GM12865 (cell line): ENCODE data around the gene NUDT8.
"Not testable (repeated sequence)": the region's sequence is repeated elsewhere in the genome, so short reads cannot be mapped to it uniquely, and the experiment has no call there.

Experiments used
- DNase-seq: peaks from one replicate; pipeline ENCODE4 v3.0.0; 2010; ENCODE audit warnings: low read depth
- H3K4me3 ChIP-seq: 2 replicates; pipeline ENCODE4 v1.5.1; 2011; ENCODE audit warnings: mild to moderate bottlenecking, low read depth, low read length, control low read depth
- TF ChIP-seq, protein P1 (sequence below): IDR thresholded peaks from 2 replicates; pipeline ENCODE4 v1.5.1; 2011; ENCODE audit warnings: low read length, control low read depth, low read depth, inconsistent platforms; ENCODE audit not compliant: insufficient read depth; ENCODE audit errors: missing control alignments

The NUDT8 gene

DNA sequence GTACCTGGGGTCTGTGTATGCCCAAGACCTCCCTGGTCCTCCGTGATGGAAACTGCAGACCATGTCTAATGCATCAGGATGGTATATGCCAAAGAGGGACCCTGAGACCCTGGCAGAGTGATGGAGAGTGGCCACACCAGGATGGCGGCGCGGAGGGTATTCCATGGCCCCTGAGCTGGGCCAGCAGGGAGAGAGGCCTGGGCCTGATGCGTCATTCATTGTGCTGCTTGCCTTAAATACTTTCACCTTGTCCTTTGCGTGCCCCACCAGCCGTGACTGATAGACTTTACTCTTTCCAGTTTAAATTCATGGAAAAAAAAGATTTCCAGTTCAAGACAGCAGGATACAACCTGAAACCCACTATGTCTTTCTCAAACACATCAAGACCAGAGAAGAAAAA, 28.6 kb downstream of the NUDT8 start:
- no peak for DNase-seq
- no peak overlapping the region; the same call in 1 of the 2 replicates for H3K4me3 ChIP-seq
- TF ChIP-seq, protein P1, sequence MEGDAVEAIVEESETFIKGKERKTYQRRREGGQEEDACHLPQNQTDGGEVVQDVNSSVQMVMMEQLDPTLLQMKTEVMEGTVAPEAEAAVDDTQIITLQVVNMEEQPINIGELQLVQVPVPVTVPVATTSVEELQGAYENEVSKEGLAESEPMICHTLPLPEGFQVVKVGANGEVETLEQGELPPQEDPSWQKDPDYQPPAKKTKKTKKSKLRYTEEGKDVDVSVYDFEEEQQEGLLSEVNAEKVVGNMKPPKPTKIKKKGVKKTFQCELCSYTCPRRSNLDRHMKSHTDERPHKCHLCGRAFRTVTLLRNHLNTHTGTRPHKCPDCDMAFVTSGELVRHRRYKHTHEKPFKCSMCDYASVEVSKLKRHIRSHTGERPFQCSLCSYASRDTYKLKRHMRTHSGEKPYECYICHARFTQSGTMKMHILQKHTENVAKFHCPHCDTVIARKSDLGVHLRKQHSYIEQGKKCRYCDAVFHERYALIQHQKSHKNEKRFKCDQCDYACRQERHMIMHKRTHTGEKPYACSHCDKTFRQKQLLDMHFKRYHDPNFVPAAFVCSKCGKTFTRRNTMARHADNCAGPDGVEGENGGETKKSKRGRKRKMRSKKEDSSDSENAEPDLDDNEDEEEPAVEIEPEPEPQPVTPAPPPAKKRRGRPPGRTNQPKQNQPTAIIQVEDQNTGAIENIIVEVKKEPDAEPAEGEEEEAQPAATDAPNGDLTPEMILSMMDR: no peak

DNA sequence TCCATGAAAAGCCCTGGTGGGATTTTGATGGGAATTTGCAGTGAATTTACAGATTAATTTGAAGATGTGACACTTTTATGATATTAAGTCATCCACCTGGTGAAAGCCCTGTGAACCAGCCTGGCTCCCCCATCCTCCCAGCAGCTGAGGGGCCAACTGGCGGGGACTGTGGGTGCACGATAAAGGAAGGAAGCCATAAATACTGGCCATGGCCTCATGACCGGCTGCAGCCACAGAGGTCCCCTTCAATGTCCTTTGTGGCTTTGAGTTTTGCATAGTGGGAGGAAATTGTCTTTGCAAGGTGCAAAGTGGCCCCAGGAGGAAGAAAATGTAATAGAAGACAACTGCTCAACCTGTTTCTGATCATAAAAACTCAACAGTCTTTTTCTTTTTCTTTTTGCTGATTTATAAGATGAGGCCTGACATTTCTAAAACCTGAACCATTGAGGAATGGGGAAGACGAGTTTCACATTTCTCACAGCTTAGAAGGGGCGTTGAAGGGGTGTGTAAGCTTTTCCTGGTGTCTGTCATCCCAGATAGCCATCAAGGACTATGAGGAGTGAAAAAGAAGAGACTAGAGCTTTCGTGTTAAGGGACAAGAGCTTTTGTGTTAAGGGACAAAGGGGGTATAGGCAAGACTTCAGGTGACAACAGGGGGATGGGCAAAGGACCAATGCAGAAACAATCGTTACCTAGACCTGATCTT, 29.3 kb downstream of the NUDT8 start:
- H3K4me3 ChIP-seq: peak overlapping the region; percentile 39
- peak; percentile 88 for DNase-seq
- TF ChIP-seq, protein P1: no peak

DNA sequence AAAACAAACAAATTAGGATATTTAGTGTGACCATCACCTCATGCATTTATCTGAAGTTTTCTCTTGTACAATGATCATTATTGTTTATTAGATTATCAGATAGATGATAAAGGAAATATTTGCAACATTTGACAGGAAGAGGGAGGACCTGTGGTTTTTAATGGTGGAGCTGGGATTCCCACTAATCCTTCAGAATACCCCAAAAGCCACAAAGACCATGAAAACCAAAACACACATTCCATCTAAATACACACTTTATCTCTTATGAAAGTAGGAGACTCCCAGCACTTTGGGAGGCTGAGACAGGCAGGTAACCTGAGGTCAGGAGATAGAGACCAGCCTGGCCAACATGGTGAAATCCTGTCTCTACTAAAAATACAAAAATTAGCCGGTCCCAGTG, 30.6 kb downstream of the NUDT8 start:
- no peak for DNase-seq
- no peak overlapping the region for H3K4me3 ChIP-seq
- TF ChIP-seq, protein P1: no peak

DNA sequence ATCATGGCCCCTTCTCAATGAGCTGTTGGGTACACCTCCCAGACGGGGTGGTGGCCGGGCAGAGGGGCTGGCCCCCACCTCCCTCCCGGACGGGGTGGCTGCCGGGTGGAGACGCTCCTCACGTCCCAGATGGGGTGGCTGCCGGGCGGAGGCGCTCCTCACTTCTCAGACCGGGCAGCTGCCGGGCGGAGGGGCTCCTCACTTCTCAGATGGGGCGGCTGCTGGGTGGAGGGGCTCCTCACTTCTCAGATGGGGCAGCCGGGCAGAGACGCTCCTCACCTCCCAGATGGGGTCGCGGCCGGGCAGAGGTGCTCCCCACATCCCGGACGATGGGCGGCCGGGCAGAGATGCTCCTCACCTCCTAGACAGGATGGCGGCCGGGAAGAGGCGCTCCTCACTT, 31.8 kb downstream of the NUDT8 start:
- DNase-seq, H3K4me3 ChIP-seq: not testable (repeated sequence)

DNA sequence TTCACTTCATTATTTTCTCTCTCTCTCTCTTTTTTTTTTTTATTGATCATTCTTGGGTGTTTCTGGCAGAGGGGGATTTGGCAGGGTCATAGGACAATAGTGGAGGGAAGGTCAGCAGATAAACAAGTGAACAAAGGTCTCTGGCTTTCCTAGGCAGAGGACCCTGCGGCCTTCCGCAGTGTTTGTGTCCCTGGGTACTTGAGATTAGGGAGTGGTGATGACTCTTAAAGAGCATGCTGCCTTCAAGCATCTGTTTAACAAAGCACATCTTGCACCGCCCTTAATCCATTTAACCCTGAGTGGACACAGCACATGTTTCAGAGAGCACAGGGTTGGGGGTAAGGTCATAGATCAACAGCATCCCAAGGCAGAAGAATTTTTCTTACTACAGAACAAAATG, 32.3 kb downstream of the NUDT8 start:
- not testable (repeated sequence) for H3K4me3 ChIP-seq, DNase-seq

DNA sequence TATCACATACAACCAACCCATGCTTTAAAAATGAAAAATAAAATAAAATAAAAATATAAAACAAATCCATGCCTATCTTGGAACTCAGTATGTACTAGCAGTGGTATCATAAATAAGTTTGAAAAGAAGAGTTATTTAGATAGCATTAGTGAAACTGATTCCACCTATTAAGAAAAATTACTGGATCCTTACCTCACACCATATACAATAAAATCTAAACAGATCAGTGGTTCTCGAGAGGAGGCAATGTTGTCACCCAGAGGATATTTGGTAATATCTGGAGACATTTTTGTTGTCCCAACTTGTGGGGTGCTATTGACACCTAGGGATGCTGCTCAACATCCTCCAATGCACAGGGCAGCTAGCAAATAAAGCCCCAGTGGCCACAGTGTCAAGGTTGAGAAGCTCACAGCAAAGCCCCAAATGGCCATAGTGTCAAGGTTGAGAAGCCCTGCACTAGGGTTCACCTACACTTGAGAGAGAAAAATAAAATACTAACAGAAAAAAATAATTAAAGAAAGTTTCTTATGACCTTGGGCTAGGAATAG, 32.9 kb downstream of the NUDT8 start:
- TF ChIP-seq, protein P1: no peak
- DNase-seq: no peak
- H3K4me3 ChIP-seq: no peak overlapping the region

DNA sequence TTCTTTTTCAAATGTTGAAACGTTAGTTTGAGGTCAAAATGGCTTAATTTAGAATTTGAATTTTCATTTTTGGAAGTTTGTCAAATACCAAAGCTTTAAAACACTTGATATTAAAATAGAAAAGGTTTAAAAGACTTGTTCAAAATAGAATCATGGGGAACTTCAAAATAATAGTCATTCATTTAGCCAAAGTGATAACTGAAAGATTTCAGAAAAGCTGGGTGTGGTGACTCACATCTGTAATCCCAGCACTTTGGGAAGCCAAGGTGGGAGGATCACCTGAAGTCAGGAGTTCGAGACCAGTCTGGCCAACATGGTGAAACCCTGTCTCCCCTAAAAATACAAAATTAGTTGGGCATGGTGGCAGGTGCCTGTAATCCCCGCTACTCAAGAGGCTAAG, 35.3 kb downstream of the NUDT8 start:
- TF ChIP-seq, protein P1: no peak
- no peak for DNase-seq
- H3K4me3 ChIP-seq: no peak overlapping the region

DNA sequence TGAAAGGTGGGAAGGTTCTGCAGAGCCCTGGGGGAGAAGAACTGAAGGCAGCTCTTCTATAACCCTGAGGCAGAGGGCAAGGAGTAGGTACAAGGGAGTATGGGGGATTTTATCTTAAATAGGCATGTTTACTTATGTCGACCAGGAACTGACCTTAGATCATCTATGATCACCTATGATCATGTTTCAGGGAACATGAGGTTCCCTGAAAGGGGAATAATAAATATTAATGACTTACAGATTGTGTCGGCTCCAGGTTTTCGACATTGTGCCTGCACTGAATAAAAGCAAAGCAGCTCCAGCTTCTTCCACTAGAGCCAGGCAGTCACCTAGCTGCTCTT, 36.2 kb downstream of the NUDT8 start:
- H3K4me3 ChIP-seq: no peak overlapping the region
- TF ChIP-seq, protein P1: no peak
- no peak for DNase-seq
